LoVo (cell line): ENCODE data around the gene SIMC1.
A peak's percentile ranks its signal among the peaks of the same experiment; 100 is the strongest.
"Not testable (repeated sequence)": the region's sequence is repeated elsewhere in the genome, so short reads cannot be mapped to it uniquely, and the experiment has no call there.

Experiments used
- DNase-seq: peaks from one replicate; pipeline ENCODE4 v3.0.0-alpha.2; 2016; ENCODE audit warnings: low spot score

The SIMC1 gene

DNA sequence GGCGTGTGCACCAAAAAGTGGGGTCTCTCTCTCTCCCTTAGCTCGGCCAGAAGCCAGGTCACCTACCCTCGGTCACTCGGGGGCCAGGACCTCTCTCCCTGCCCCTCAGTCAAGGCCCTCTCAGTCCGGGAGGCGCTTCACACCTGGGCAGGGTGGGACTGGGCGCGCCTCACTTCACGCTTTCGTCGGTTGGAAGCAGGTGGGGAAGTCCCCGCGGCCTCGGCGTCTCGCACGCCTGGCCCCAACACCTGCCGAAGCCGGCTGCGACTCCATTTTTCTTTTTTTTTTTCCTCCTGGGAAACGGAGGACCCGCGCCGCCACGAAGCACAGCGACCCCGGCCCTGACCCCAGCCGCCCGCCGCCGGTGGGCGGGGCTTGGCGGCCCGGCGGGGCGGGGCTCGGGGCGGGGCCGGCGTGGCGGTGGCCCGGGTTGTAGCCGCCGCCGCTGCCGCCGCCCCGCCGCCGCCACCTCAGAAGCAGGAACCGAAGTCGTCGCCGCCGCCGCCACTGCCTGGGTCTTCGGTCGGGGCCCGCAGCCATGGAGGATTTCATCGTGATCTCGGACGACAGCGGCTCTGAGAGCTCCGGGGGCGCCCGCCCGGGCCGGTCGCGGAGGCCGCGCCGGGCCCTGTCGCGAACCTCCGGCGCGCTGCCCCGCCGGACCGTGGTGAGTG, at the start of gene SIMC1:
SIMC1 (plus strand) TSS at position 454 of the 674 bp plus-strand sequence; CDS start at position 539, 85 bp downstream.
- DNase-seq: peak; percentile 43

DNA sequence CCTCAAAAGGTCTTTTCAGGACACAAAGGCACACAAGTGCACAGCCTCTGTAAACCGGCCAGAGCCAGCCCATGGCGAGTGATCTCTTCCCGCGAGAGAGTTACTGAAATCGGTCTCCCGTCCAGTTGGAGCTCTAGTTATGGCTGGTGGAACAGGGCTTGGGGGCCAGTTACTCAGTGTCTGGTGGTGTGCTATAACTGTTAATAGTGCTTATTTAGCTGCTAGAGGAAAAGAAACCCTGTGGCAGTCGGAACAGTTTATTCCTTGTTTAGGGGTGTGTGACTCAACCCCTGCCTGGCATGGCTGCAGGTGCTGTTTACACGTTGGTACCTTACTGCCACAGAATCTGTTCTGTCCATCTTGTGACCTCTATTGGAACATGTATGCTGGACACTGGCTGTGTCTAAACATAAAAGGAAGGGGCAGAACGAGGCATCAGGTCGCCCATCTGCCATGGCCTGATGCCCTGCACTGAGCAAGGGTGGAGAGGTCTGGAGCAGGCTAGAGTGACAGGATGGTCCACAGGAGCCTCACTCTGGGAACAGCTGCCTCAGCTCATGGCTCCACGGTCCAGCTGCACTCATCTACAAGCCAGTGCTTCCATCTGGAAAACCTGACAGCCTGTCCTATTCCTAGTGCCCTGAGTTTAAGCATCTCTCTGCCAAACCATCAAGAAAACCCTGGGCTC, 49.6 kb upstream of the SIMC1 start:
- DNase-seq: no peak

DNA sequence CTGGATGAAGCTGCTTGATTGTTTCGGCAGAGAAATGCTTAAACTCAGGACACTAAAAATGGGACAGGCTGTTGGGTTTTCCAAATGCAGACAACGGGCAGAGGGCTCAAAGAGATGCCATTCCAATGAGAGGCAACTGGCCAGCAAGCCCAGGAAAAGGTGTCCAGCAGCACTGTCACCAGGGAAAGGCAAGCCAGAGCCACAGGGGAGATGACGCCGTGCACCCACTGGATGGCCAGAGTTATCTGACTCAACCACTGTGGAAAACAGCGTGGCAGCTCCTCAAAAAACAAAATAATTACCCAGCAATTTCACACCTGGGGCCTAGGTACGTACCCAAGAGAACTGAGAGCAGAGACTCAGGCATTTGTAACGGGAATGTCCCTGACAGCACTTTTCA, 48.4 kb upstream of the SIMC1 start:
- DNase-seq: no peak

DNA sequence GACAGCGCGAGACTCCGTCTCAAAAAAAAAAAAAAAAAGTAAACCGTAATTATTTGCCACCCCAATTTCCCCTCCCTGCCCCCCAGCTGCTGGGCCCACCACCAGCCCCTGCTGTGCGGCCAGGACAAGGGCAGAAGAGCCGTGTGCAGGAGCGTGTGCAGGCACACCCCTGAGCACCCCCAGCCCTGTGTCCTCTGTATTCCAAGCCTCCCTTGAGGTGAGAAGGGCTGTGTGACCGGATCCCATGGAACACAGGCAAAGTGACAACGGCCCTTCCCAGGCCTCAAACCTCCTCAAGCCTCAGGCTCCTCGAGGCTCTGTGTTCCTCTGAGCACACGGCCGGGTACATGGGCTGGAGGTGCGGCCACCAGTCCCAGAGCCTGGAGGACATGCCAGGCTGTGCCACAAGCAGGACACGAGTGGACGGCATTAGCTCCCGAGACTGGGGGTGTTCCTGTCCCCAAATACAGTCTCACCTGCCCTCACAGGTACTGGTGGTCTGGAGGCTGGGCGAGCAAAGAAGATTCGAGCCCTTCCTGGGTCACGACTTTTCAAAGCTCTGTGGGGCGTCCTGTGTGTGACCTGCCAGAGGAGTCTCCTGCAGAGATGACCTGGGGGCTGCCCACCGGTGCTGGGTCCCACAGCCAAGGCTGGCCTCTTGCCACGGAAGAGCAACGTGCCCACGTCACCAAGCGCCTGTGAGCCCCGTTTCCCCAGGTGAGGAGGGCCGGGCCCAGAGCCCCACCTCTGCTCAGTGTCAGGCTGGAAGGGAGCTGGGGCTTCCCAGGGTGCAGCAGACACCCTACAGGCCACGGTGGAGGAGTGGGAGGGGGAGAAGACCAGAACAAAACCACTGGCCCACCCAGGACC, 47.1 kb upstream of the SIMC1 start:
- DNase-seq: no peak

DNA sequence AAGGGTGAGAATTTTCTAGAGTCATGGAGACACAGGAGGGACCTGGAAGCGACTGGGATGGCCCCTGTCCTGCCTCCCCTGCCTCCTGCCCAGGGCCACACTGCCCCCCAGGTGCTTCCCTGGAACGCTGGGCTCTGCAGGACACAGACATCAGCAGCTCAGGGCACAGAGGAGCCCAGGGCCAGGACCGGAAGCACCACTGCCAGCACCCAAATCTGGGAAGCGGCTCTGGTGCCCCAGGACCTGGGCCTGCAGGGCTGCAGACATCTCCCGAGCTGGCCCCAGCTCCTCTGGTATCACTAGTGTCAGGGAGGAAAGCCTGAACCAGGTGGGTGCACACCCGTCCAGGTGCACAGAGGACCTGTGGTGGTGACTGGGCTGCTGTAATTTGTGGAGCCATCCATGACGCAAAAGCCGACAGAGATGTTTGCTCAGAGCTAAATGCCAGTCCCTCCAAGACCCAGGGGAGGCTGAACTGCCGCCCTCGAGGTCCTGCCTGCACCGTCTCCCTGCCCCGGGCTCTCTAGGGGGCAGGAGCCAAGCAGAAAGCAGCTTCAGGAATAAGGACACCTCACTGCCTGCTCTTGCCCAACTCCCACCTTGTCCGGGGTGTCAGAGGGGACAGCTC, 46.0 kb upstream of the SIMC1 start:
- no peak for DNase-seq

DNA sequence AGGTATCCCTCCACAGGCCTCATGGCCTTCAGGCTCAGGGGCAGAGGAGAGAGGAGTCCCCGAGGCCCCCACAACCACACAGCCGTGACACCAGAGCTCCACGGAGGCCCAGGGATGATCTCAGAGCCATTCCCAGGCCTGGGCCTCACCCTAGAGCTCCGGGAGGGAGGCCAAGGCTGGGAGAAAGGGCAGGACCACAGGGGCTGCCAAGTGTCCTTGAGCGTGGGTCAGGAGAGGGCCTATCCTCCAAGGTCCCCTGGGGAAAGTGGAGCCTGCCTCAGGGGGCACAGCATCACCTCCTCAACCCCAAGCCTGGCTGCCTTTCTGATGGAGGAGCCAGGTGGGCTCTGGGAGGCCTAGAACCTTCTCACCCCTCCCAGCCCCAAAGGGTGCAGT, 45.5 kb upstream of the SIMC1 start:
- not testable (repeated sequence) for DNase-seq

DNA sequence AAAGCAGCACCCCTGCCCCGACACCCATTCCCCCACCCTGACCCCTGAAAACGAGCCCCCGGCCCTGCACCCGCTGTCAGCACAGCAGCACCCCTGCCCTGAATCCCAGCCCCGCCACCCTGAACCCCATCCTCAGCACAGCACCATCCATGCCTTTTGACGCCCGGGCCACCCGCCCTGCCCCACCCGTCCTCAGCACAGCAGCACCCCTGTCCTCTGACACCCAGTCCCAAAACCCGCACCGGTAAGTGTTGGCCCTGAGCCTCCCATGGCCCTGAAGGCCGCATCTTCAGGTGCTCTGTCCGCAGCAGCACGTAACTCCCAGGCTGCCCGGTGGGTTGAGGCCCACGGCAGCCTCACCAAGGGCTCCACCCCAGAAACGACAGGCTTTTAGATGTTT, 44.6 kb upstream of the SIMC1 start:
- DNase-seq: not testable (repeated sequence)

DNA sequence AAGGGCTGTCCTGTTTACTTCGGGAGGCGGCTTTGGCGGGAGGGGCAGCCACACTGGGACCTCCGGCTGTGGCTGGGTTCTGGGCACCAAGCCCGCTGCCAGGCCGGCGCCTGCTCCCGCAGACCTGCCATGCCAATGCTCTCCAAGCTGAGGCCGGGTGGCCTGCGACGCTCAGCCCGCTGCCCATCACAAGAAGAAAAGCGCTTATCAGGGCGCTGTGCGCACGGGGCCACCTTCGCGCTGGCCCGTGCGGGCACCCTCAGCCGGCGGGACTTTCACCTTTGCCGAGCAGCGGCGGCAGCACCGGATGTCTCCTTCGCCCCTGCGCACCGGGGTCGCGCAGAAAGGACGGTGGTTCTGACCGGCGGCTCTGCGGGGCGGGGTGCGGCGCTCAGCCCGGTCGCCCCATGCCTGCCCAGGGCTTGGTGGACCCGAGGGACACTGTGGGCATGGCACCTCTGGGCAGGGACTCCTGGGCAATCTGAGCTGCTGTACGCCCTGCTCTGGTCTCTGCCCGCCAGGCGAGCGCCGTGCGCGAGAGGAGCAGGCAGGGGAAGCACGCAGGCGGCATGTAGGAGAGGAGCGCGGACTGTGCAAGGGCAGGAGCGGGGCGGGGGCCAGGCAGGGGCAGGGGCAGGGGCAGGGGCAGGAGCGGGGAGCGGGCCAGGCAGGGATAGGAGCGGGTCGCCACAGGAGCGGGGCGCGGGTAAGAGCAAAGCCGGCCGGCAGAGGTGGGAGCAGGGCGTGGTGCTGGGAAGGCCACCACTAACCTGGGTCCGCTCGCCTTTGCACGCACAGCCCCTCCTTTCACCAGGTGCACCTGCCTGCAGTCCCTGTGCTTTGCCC, 43.8 kb upstream of the SIMC1 start:
- not testable (repeated sequence) for DNase-seq

DNA sequence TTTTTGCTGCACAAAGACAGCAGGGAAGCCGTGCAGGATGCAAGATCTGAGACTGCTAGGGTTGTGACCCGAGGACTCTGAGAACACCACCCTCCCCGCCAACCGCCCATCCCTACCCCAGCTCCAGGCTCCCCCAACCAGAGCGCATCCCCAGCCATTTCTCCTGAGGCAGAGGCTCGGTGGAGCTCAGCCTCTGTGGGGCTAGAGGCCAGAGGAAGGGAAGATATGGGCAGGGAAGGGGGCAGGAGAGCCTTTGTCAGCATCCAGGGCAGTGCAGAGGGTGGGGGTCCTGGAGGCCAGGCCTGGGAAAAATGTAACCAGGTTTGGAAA, 43.2 kb upstream of the SIMC1 start:
- DNase-seq: not testable (repeated sequence)

DNA sequence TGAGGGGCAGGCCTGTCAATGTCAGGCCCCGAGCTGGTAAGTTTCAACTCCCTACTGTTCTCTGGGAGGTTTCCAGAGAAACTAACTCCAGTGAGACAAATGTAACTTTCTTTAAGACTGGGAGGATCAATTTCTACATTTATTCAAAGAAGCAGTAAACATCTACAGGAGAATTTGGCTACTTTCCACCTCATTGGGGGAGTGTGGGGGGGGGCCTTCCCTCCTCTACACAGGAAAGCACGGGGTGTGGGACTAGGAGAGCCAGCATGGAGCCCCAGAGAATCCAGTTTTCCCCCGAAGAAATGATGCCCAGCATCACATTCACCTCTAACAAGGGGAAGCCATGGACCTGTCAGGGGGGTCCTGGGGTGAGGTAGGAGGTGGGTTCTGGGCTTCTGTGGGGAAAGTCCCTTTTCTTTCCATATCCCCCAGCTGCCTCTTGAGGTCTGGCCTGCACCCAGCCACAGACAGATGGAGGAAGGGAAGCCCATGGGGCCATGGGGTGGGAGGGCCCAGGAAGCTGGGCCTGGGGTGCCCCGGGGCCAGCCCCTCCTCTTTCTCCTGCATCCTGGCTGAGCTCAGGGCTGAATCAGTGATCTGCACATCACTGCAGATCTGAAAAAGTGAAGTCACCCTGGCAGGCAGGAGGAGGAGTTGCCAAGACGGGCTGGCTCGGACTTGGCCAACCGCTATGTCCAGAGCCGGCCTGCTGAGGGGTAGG, 42.6 kb upstream of the SIMC1 start:
- not testable (repeated sequence) for DNase-seq

DNA sequence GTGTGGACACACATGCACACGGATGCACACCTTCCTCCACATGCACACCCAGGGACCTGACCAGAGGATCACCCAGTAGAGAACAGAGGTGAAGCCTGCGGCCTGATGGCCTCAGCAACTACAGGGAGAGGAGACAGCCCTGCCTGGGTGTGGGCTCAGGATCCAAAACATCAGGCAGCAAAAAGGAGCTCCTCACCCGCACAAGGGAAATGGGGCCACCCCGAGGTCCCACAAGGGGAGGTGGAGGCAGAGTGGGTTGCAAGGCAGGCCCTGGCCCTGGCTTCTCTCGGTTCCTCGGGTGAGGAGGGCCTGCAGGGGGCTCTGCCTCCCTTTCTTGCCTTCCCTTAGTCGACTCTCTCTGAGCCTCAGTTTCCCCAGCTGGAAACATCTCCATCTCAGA, 41.4 kb upstream of the SIMC1 start:
- DNase-seq: not testable (repeated sequence)

DNA sequence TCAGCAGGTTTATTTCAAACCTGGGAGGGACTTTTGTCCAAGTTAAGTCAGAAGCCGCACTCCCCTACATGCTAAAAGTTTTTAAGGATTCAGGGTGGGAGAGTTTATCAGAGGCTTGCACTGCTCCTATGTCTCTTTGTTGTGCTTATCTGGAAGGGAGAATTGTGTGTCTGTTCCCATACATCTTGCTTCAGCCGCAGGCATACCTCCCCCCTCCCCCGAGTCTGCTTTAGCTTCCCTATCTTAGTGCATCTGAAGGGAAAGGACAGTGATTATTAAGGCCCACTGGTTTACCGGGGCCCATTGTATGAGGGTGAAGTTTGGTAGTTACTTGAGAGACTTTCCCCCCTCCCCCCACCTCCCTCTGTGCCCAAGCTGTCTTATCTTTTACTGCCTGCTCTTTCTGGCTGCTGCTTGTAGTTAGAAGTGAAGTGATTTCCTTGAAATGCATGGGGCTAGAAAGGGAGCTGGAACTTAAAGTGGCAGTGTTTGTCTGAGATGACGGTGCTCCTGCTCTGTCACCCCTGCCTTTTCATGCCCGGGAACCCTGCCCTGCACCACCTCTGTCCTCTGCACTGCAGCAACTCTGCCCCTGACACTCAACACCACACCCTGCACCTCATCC, 40.9 kb upstream of the SIMC1 start:
- not testable (repeated sequence) for DNase-seq

DNA sequence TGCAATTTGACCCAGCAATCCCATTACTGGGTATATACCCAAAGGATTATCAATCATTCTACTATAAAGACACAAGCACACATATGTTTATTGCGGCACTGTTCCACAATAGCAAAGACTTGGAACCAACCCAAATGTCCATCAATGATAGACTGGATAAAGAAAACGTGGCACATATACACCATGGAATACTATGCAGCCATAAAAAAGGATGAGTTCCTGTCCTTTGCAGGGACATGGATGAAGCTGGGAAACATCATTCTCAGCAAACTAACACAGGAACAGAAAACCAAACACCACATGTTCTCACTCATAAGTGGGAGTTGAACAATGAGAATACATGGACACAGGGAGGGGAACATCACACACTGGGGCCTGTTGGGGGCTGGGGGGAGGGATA, 39.9 kb upstream of the SIMC1 start:
- not testable (repeated sequence) for DNase-seq

DNA sequence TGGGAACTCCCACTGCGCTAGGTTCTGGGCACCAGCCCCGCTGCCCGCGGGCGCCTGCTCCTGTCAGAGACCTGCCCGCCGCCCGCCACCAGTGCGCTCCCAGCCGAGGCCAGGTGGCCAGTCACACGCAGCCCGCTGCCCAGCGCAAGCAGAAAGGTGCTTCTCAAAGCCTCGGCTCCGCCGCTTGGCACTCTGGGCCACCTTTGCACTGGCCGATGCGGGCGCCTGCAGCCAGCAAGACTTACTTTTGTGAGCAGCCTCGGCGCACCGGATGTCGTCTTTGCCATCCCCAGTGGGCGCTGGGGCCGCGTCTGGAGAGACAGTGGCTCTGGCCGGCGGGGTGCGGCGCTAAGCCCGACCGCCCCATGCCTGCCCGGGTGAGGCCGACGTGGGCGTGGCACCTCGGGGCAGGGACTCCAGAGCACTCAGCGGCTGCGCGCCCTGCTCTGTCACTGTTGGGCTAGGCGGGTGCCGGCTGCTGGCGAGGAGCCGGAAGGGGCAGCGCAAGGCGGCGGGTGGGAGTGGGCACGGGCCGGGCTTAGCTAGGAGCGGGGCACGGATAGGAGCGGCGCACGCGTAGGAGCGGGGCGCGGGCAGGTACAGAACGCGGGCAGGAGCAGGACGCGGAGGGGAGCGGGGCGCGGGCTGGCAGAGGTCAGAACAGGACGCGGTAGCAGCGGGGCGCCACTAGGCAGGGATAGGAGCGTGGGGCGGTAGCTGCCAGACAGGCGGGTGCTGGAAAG, 39.1 kb upstream of the SIMC1 start:
- peak; percentile 34 for DNase-seq

DNA sequence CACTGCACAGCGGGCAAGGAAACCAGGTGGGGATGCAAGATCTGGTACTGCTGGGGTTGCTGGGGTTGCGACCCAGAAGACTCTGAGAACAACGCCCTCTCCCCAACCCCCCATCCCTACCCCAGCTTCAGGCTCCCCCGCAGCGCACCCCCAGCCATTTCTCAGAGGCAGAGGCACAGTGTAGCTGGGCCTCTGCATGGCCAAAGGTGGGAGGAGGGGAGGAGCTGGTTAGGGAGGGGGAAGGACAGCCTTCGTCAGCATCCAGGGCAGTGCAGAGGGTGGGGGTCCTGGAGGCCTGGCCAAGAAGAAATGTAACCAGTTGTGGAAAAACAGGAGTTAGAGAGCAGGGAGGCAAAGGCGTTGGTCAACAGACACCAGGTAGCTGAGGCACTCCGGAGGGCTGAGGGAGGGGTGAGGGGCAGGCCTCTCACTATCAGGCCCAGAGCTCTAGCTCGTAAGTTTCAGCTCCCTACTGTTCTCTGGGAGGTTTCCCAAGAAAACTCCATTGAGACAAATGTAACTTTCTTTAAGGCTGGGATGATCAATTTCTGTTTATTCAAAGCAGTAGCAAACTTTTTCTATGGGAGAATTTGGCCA, 38.3 kb upstream of the SIMC1 start:
- DNase-seq: not testable (repeated sequence)

DNA sequence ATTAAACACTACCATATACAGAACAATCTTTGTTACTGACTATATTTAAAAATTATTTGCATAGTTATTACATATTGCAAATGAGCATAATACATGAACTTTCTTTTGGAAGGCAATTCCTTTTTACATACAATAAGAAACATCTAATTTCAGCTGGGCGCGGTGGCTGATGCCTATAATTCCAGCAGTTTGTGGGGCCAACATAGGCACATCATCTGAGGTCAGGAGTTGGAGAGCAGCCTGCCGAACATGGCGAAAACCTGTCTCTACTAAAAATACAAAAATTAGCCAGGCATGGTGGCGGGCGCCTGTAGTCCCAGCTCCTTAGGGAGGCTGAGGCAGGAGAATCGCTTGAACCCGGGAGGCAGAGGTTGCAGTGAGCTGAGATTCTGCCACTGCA, 36.4 kb upstream of the SIMC1 start:
- DNase-seq: no peak

DNA sequence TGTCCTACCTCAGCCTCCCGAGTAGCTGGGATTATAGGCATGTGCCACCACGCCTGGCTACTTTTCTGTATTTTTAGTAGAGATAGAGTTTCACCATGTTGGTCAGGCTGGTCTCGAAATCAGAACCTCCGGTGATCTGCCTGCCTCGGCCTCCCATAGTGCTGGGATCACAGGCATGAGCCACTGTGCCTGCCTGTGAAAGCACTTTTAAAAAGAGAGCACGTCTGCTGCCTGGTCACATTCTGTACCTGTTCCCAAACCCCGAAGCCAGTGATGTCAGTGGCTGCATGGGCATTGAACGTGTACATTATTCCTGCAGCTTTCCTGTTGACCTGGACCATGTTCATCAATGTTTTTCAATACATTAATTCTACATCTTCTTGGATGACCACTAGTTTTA, 35.1 kb upstream of the SIMC1 start:
- no peak for DNase-seq

DNA sequence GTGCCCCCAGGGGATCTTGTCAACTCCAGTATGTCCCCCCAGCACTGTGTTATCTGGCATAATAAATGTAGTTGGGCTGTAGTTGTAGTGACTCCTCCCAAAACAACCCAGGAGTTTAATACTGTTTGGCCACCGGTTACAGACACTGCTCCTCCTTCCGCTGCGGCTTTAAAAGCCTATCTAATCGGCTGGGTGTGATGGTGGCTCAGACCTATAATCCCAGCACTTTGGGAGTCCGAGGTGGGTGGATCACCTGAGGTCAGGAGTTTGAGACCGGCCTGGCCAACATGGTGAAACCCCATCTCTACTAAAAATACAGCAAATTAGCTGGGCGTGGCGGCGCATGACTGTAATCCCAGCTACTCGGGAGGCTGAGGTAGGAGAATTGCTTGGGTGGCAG, 34.7 kb upstream of the SIMC1 start:
- DNase-seq: not testable (repeated sequence)

DNA sequence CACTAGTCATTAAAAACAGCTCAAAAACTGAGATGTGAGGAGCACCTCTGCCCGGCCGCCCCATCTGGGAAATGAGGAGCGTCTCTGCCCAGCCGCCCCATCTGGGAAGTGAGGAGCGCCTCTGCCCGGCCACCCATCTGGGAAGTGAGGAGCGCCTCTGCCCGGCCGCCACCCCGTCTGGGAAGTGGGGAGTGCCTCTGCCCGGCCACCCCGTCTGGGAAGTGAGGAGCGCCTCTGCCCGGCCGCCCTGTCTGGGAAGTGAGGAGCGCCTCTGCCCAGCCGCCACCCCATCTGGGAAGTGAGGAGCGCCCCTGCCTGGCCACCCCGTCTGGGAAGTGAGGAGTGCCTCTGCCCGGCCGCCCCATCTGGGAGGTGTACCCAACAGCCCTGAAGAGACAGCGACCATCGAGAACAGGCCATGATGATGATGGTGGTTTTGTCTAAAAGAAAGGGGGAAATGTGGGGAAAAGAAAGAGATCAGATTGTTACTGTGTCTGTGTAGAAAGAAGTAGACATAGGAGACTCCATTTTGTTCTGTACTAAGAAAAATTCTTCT, 23.7 kb upstream of the SIMC1 start:
- DNase-seq: not testable (repeated sequence)
